Esophagus squamous epithelium (tissue), 4 donors: Measurements from ENCODE around the gene FILIP1.

ENCODE experiments used
- POLR2A ChIP-seq, 4 donors: fragments of 450-650 bp; IDR thresholded peaks; one replicate each; pipeline ENCODE4 v1.6.1; 2017; ENCODE audit warnings: antibody characterized with exemption in 4 of 4, mild to moderate bottlenecking in 4 of 4, moderate library complexity in 3 of 4
- TF ChIP-seq, protein P1 (sequence below), 6 experiments: fragments of 450-650 bp in 4 of 6; fragments of 200-600 bp in 2 of 6; sonication (generic) in 2 of 6; IDR thresholded peaks; one replicate each; pipeline ENCODE4 v1.5.1; 2016 to 2019; ENCODE audit warnings: antibody characterized with exemption in 6 of 6, mild to moderate bottlenecking in 4 of 6, moderate library complexity in 4 of 6

- TF ChIP-seq, protein P1, sequence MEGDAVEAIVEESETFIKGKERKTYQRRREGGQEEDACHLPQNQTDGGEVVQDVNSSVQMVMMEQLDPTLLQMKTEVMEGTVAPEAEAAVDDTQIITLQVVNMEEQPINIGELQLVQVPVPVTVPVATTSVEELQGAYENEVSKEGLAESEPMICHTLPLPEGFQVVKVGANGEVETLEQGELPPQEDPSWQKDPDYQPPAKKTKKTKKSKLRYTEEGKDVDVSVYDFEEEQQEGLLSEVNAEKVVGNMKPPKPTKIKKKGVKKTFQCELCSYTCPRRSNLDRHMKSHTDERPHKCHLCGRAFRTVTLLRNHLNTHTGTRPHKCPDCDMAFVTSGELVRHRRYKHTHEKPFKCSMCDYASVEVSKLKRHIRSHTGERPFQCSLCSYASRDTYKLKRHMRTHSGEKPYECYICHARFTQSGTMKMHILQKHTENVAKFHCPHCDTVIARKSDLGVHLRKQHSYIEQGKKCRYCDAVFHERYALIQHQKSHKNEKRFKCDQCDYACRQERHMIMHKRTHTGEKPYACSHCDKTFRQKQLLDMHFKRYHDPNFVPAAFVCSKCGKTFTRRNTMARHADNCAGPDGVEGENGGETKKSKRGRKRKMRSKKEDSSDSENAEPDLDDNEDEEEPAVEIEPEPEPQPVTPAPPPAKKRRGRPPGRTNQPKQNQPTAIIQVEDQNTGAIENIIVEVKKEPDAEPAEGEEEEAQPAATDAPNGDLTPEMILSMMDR (IDR thresholded peaks at IDR 0.05), result no peak
- TF ChIP-seq POLR2A (IDR thresholded peaks at IDR 0.05), result no peak
Measured at GRCh38 chr6:75305573-75305972, 188.0 kb downstream of the FILIP1 start.
